ENCODE results near the gene POLR1C. TPM values are rescaled to one million over a fixed set of nuclear protein-coding genes. Genes with fewer than 3 reads are reported as not detected.

POLR1C gene
- total RNA-seq, 1 donor from 2014 or later: 30.7 TPM

GRCh38 chr6:43508481-43509141, 8.3 kb upstream of the POLR1C start:
- peaks cover 9% of the 10 kb centered on the region for H3K4me1 Mint-ChIP-seq (ENCODE audit: unreplicated experiment)
- H3K36me3 Mint-ChIP-seq (ENCODE audit: low read depth, unreplicated experiment): peaks cover 39% of the 10 kb centered on the region
- peak overlapping the region; percentile 88 for H3K4me3 Mint-ChIP-seq (ENCODE audit: unreplicated experiment)
- H3K9me3 Mint-ChIP-seq (ENCODE audit: unreplicated experiment): no peaks in the 10 kb centered on the region
- no peak for TF ChIP-seq CTCF (IDR thresholded peaks at IDR 0.05; ENCODE audit: unreplicated experiment)
- DNase-seq (ENCODE audit: low spot score): no peak
- peaks cover 19% of the 10 kb centered on the region for H3K27me3 Mint-ChIP-seq (ENCODE audit: unreplicated experiment)
- H3K27ac Mint-ChIP-seq (ENCODE audit: unreplicated experiment): no peak overlapping the region

GRCh38 chr6:43509142-43509983, 7.5 kb upstream of the POLR1C start:
- peak; percentile 33 for DNase-seq (ENCODE audit: low spot score)
- Mint-ChIP-seq H3K9me3 (ENCODE audit: unreplicated experiment) (no peaks in the 10 kb centered on the region), H3K27me3 (ENCODE audit: unreplicated experiment) (peaks cover 19% of the 10 kb centered on the region), H3K4me3 (ENCODE audit: unreplicated experiment) (peak overlapping the region; percentile 88), H3K4me1 (ENCODE audit: unreplicated experiment) (peaks cover 11% of the 10 kb centered on the region), H3K36me3 (ENCODE audit: low read depth, unreplicated experiment) (peaks cover 37% of the 10 kb centered on the region), H3K27ac (ENCODE audit: unreplicated experiment) (no peak overlapping the region)
- TF ChIP-seq CTCF (IDR thresholded peaks at IDR 0.05; ENCODE audit: unreplicated experiment): no peak

- no peak for TF ChIP-seq CTCF (IDR thresholded peaks at IDR 0.05; ENCODE audit: unreplicated experiment)
- no peaks in the 10 kb centered on the region for H3K9me3 Mint-ChIP-seq (ENCODE audit: unreplicated experiment)
- H3K36me3 Mint-ChIP-seq (ENCODE audit: low read depth, unreplicated experiment): peaks cover 41% of the 10 kb centered on the region
- H3K27ac Mint-ChIP-seq (ENCODE audit: unreplicated experiment): no peak within 1 kb of the TSS
- H3K27me3 Mint-ChIP-seq (ENCODE audit: unreplicated experiment): peaks cover 19% of the 10 kb centered on the region
- DNase-seq (ENCODE audit: low spot score): peak; percentile 89
- peaks cover 17% of the 10 kb centered on the region for H3K4me1 Mint-ChIP-seq (ENCODE audit: unreplicated experiment)
- H3K4me3 Mint-ChIP-seq (ENCODE audit: unreplicated experiment): peak within 1 kb of the TSS; percentile 88
Measured at GRCh38 chr6:43509984-43510826, 6.7 kb upstream of the POLR1C start, which contains the start of gene LRRC73. TSS of gene LRRC73 (minus strand) at chr6:43510346. CDS start at chr6:43509785, 561 bp downstream.

GRCh38 chr6:43510827-43511163, 6.1 kb upstream of the POLR1C start:
- H3K4me1 Mint-ChIP-seq (ENCODE audit: unreplicated experiment): peaks cover 22% of the 10 kb centered on the region
- no peak overlapping the region for H3K27ac Mint-ChIP-seq (ENCODE audit: unreplicated experiment)
- TF ChIP-seq CTCF (IDR thresholded peaks at IDR 0.05; ENCODE audit: unreplicated experiment): no peak

More at GRCh38 chr6:43510827-43511163, 6.1 kb upstream of the POLR1C start:
- H3K36me3 Mint-ChIP-seq (ENCODE audit: low read depth, unreplicated experiment): peaks cover 44% of the 10 kb centered on the region
- no peaks in the 10 kb centered on the region for H3K9me3 Mint-ChIP-seq (ENCODE audit: unreplicated experiment)
- no peak overlapping the region for H3K4me3 Mint-ChIP-seq (ENCODE audit: unreplicated experiment)
- peaks cover 21% of the 10 kb centered on the region for H3K27me3 Mint-ChIP-seq (ENCODE audit: unreplicated experiment)
- no peak for DNase-seq (ENCODE audit: low spot score)
